ENCODE measurements around the gene B4GALT2.

DNA sequence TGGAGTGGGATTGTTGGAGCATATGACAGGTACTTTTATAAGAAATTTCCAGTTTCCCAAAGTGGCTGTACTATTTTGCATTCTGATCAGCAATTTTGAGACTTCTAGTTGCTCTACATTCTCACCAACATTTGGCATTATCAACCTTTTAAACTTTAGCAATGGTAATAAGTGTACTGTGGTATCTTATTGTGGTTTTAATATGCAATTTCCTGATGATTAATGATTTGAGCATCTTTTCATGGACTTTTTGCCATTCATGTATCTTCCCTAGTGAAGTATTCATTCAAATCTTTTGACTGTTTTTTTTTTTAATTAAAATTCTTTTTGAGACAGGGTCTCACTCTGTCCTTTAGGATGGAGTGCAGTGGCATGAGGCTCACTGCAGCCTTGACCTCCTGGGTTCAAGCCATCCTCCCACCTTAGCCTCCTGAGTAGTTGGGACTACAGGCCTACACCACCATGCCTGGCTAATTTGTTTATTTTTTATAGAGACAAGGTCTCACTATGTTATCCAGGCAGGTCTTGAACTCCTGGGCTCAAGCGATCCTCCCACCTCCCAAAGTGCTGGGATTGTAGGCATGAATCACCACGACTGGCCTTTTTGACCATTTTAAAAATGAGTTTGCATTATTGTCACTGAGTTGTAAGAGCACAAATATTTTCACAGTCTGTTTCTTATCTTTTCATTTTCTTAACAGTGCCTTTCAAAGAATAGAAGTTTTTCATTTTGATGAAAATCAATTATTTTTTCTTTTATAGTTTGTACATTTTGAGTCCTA is 60.1 kb downstream of the B4GALT2 start:
- TF ChIP-seq, protein P1, sequence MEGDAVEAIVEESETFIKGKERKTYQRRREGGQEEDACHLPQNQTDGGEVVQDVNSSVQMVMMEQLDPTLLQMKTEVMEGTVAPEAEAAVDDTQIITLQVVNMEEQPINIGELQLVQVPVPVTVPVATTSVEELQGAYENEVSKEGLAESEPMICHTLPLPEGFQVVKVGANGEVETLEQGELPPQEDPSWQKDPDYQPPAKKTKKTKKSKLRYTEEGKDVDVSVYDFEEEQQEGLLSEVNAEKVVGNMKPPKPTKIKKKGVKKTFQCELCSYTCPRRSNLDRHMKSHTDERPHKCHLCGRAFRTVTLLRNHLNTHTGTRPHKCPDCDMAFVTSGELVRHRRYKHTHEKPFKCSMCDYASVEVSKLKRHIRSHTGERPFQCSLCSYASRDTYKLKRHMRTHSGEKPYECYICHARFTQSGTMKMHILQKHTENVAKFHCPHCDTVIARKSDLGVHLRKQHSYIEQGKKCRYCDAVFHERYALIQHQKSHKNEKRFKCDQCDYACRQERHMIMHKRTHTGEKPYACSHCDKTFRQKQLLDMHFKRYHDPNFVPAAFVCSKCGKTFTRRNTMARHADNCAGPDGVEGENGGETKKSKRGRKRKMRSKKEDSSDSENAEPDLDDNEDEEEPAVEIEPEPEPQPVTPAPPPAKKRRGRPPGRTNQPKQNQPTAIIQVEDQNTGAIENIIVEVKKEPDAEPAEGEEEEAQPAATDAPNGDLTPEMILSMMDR (IDR thresholded peaks at IDR 0.05), result no peak
- no peak for TF ChIP-seq EP300 (IDR thresholded peaks at IDR 0.05)
- no peak for TF ChIP-seq POLR2A (IDR thresholded peaks at IDR 0.05)
